Activated T-helper 1 cell treated with anti-CD3 and anti-CD28 coated beads, Interleukin-12 subunit alpha, Interleukin-12 subunit beta, Interleukin-2, Interleukin-4 antibody, amounts not matched to agents 30 ng/mL and 10 ng/mL and 1 ng/mL, durations not matched to agents 14 hours and 24 hours and 36 hours (primary cell): Measurements from ENCODE around the gene SPTBN1. TPM values are rescaled to one million over a fixed set of nuclear protein-coding genes. Genes with fewer than 3 reads are reported as not detected.

ENCODE experiments used
- DNase-seq: peaks from one replicate; pipeline ENCODE4 v3.0.0; 2021; ENCODE audit warnings: low spot score
- H3K27ac Mint-ChIP-seq: one replicate; pipeline ENCODE4 v1.8.0; 2021; ENCODE audit warnings: mild to moderate bottlenecking, mixed read lengths
- H3K27me3 Mint-ChIP-seq: one replicate; pipeline ENCODE4 v1.8.0; 2022; ENCODE audit warnings: mild to moderate bottlenecking, moderate library complexity, mixed read lengths; ENCODE audit not compliant: insufficient read depth
- H3K36me3 Mint-ChIP-seq: one replicate; pipeline ENCODE4 v1.8.0; 2021; ENCODE audit warnings: low read depth, mixed read lengths
- H3K4me1 Mint-ChIP-seq: one replicate; pipeline ENCODE4 v1.8.0; 2021; ENCODE audit warnings: low read depth, mixed read lengths
- H3K4me3 Mint-ChIP-seq: one replicate; pipeline ENCODE4 v1.8.0; 2021; ENCODE audit warnings: mild to moderate bottlenecking, moderate library complexity, mixed read lengths
- H3K9me3 Mint-ChIP-seq: one replicate; pipeline ENCODE4 v1.8.0; 2021; ENCODE audit warnings: mixed read lengths
- intact Hi-C: fragments of 100-400 bp; cut with micrococcal nuclease; formaldehyde crosslinking; loops from one replicate; pipeline ENCODE4 v1.15.1; 2024
- total RNA-seq: library from RNA; stranded (reverse); gene quantifications from 2 replicates; pipeline ENCODE4 v1.2.3, GENCODE V29; 2022

The SPTBN1 gene
- total RNA-seq, 1 donor from 2014 or later: 64.2 TPM

GRCh38 chr2:54629914-54630857 lies 174.1 kb downstream of the SPTBN1 start:
- DNase-seq: no peak

GRCh38 chr2:54630858-54631497 lies 174.9 kb downstream of the SPTBN1 start:
- Mint-ChIP-seq H3K27me3 (no peaks in the 10 kb centered on the region), H3K27ac (no peak overlapping the region), H3K36me3 (peaks cover 68% of the 10 kb centered on the region), H3K9me3 (no peaks in the 10 kb centered on the region), H3K4me3 (no peak overlapping the region), H3K4me1 (peaks cover 42% of the 10 kb centered on the region)
- DNase-seq: no peak
- intact Hi-C loops: no loop called here

More at GRCh38 chr2:54629914-54630857, 174.1 kb downstream of the SPTBN1 start:
- Mint-ChIP-seq H3K27ac (peak overlapping the region; percentile 34), H3K4me1 (peaks cover 36% of the 10 kb centered on the region), H3K27me3 (no peaks in the 10 kb centered on the region), H3K9me3 (no peaks in the 10 kb centered on the region), H3K36me3 (peaks cover 70% of the 10 kb centered on the region), H3K4me3 (no peak overlapping the region)
- intact Hi-C loops: no loop called here

GRCh38 chr2:54631755-54632154 lies 175.6 kb downstream of the SPTBN1 start:
- Mint-ChIP-seq H3K36me3 (peaks cover 68% of the 10 kb centered on the region), H3K9me3 (no peaks in the 10 kb centered on the region), H3K27me3 (no peaks in the 10 kb centered on the region), H3K4me1 (peaks cover 42% of the 10 kb centered on the region), H3K27ac (no peak overlapping the region), H3K4me3 (no peak overlapping the region)
- intact Hi-C loops: no loop called here
- DNase-seq: no peak

- H3K36me3 Mint-ChIP-seq: peaks cover 67% of the 10 kb centered on the region
- no peaks in the 10 kb centered on the region for H3K9me3 Mint-ChIP-seq
- H3K27me3 Mint-ChIP-seq: no peaks in the 10 kb centered on the region
- intact Hi-C loops: no loop called here
- H3K4me3 Mint-ChIP-seq: no peak overlapping the region
- DNase-seq: no peak
- H3K4me1 Mint-ChIP-seq: peaks cover 42% of the 10 kb centered on the region
- H3K27ac Mint-ChIP-seq: peak overlapping the region; percentile 44
Measured at GRCh38 chr2:54632733-54633692, 176.9 kb downstream of the SPTBN1 start.

GRCh38 chr2:54634021-54634420 lies 177.9 kb downstream of the SPTBN1 start:
- peaks cover 40% of the 10 kb centered on the region for H3K4me1 Mint-ChIP-seq
- H3K27ac Mint-ChIP-seq: peak overlapping the region; percentile 52
- no peaks in the 10 kb centered on the region for H3K9me3 Mint-ChIP-seq
- no peaks in the 10 kb centered on the region for H3K27me3 Mint-ChIP-seq
- no peak for DNase-seq
- intact Hi-C loops: loop anchor here (2.0 kb wide), 1 partner anchor 75 kb away; no protein-coding TSS in a partner anchor
- H3K4me3 Mint-ChIP-seq: no peak overlapping the region
- H3K36me3 Mint-ChIP-seq: peaks cover 67% of the 10 kb centered on the region

GRCh38 chr2:54634564-54635511 lies 178.7 kb downstream of the SPTBN1 start:
- H3K4me1 Mint-ChIP-seq: peaks cover 47% of the 10 kb centered on the region
- no peaks in the 10 kb centered on the region for H3K9me3 Mint-ChIP-seq
- peak overlapping the region; percentile 54 for H3K4me3 Mint-ChIP-seq
- peaks cover 66% of the 10 kb centered on the region for H3K36me3 Mint-ChIP-seq
- peak overlapping the region; percentile 52 for H3K27ac Mint-ChIP-seq
- intact Hi-C loops: loop anchor here (2.0 to 5.0 kb wide), 2 partner anchors 76 to 113 kb away; no protein-coding TSS in a partner anchor
- H3K27me3 Mint-ChIP-seq: no peaks in the 10 kb centered on the region
- no peak for DNase-seq

- H3K36me3 Mint-ChIP-seq: peaks cover 62% of the 10 kb centered on the region
- H3K4me1 Mint-ChIP-seq: peaks cover 45% of the 10 kb centered on the region
- no peak for DNase-seq
- no peaks in the 10 kb centered on the region for H3K9me3 Mint-ChIP-seq
- no peak overlapping the region for H3K4me3 Mint-ChIP-seq
- H3K27me3 Mint-ChIP-seq: no peaks in the 10 kb centered on the region
- peak overlapping the region; percentile 14 for H3K27ac Mint-ChIP-seq
- intact Hi-C loops: loop anchor here (2.0 to 5.0 kb wide), 2 partner anchors 77 to 113 kb away; no protein-coding TSS in a partner anchor
Measured at GRCh38 chr2:54635554-54636152, 179.5 kb downstream of the SPTBN1 start.

- H3K9me3 Mint-ChIP-seq: no peaks in the 10 kb centered on the region
- peaks cover 50% of the 10 kb centered on the region for H3K4me1 Mint-ChIP-seq
- no peak overlapping the region for H3K27ac Mint-ChIP-seq
- H3K36me3 Mint-ChIP-seq: peaks cover 56% of the 10 kb centered on the region
- DNase-seq: no peak
- intact Hi-C loops: loop anchor here (5.0 kb wide), 1 partner anchor 114 kb away; no protein-coding TSS in a partner anchor
- no peaks in the 10 kb centered on the region for H3K27me3 Mint-ChIP-seq
- no peak overlapping the region for H3K4me3 Mint-ChIP-seq
Measured at GRCh38 chr2:54636415-54637139, 180.4 kb downstream of the SPTBN1 start.

GRCh38 chr2:54638103-54638502 lies 182.0 kb downstream of the SPTBN1 start:
- intact Hi-C loops: loop anchor here (5.0 kb wide), 1 partner anchor 116 kb away; no protein-coding TSS in a partner anchor
- no peak overlapping the region for H3K27ac Mint-ChIP-seq
- H3K4me1 Mint-ChIP-seq: peaks cover 51% of the 10 kb centered on the region
- peaks cover 58% of the 10 kb centered on the region for H3K36me3 Mint-ChIP-seq
- no peaks in the 10 kb centered on the region for H3K27me3 Mint-ChIP-seq
- no peaks in the 10 kb centered on the region for H3K9me3 Mint-ChIP-seq
- no peak for DNase-seq
- H3K4me3 Mint-ChIP-seq: no peak overlapping the region

- H3K36me3 Mint-ChIP-seq: peaks cover 55% of the 10 kb centered on the region
- no peak for DNase-seq
- no peak overlapping the region for H3K27ac Mint-ChIP-seq
- peaks cover 44% of the 10 kb centered on the region for H3K4me1 Mint-ChIP-seq
- intact Hi-C loops: loop anchor here (5.0 kb wide), 1 partner anchor 116 kb away; no protein-coding TSS in a partner anchor
- no peaks in the 10 kb centered on the region for H3K27me3 Mint-ChIP-seq
- no peaks in the 10 kb centered on the region for H3K9me3 Mint-ChIP-seq
- no peak overlapping the region for H3K4me3 Mint-ChIP-seq
Measured at GRCh38 chr2:54638774-54639187, 182.7 kb downstream of the SPTBN1 start.
